CD4-positive, alpha-beta T cell treated with Interferon gamma for 1 hour (primary cell): ENCODE results near the gene ZBTB38.

Source experiments
- DNase-seq: peaks from one replicate; pipeline ENCODE4 v3.0.0-alpha.2; 2020

The ZBTB38 gene

GRCh38 chr3:141368925-141369794, 856 bp downstream of the ZBTB38 start:
- no peak for DNase-seq

GRCh38 chr3:141370065-141370533, 1.8 kb downstream of the ZBTB38 start:
- peak; percentile 78 for DNase-seq

- DNase-seq, result no peak
These were observed 3.6 kb downstream of the ZBTB38 start for GRCh38 chr3:141371882-141372281.

- DNase-seq, result no peak
These were observed 4.4 kb downstream of the ZBTB38 start for GRCh38 chr3:141372656-141373055.

- no peak for DNase-seq
These were observed 4.9 kb downstream of the ZBTB38 start for GRCh38 chr3:141373232-141373631.

GRCh38 chr3:141373768-141374526, 5.6 kb downstream of the ZBTB38 start:
- DNase-seq, result no peak

- no peak for DNase-seq
These were observed 7.3 kb downstream of the ZBTB38 start for GRCh38 chr3:141375381-141376301.

GRCh38 chr3:141377377-141377776, 9.1 kb downstream of the ZBTB38 start:
- DNase-seq, result no peak

GRCh38 chr3:141378556-141378955, 10.3 kb downstream of the ZBTB38 start:
- no peak for DNase-seq

- DNase-seq, result peak; percentile 21
These were observed 11.1 kb downstream of the ZBTB38 start for GRCh38 chr3:141379250-141379966.

GRCh38 chr3:141380279-141380678, 12.0 kb downstream of the ZBTB38 start:
- no peak for DNase-seq

- DNase-seq, result no peak
These were observed 12.7 kb downstream of the ZBTB38 start for GRCh38 chr3:141380987-141381386.

- no peak for DNase-seq
These were observed 14.3 kb downstream of the ZBTB38 start for GRCh38 chr3:141382571-141382970.

GRCh38 chr3:141383555-141384129, 15.3 kb downstream of the ZBTB38 start:
- DNase-seq, result no peak

GRCh38 chr3:141384157-141384556, 15.9 kb downstream of the ZBTB38 start:
- DNase-seq, result no peak

GRCh38 chr3:141384575-141384974, 16.3 kb downstream of the ZBTB38 start:
- no peak for DNase-seq

- DNase-seq, result no peak
These were observed 17.3 kb downstream of the ZBTB38 start for GRCh38 chr3:141385406-141386125.

- DNase-seq, result no peak
These were observed 17.8 kb downstream of the ZBTB38 start for GRCh38 chr3:141386126-141386488.

GRCh38 chr3:141386611-141387111, 18.4 kb downstream of the ZBTB38 start:
- no peak for DNase-seq

- no peak for DNase-seq
These were observed 19.2 kb downstream of the ZBTB38 start for GRCh38 chr3:141387516-141387915.

- no peak for DNase-seq
These were observed 20.1 kb downstream of the ZBTB38 start for GRCh38 chr3:141388395-141388794.
